SK-N-SH (cell line): Measurements from ENCODE around the gene TSPAN32.

Experiments
- CTCF ChIP-seq: fragments of 200-600 bp; sonication (generic); IDR thresholded peaks from 2 replicates; pipeline ENCODE4 v1.6.1; 2017; ENCODE audit warnings: antibody characterized with exemption, mild to moderate bottlenecking, moderate library complexity
- POLR2AphosphoS5 ChIP-seq: IDR thresholded peaks from 2 replicates; pipeline ENCODE4 v1.6.1; 2012; ENCODE audit warnings: low read depth, low read length
- TAF1 ChIP-seq: IDR thresholded peaks from 2 replicates; pipeline ENCODE4 v1.6.1; 2012; ENCODE audit warnings: low read depth, mild to moderate bottlenecking, low read length, moderate library complexity, borderline replicate concordance
- TF ChIP-seq, protein P1 (sequence below): IDR thresholded peaks from 2 replicates; pipeline ENCODE4 v1.4.0; 2012; ENCODE audit warnings: low read depth, borderline replicate concordance

GRCh38 chr11:2357246-2357645, 55.4 kb downstream of the TSPAN32 start:
- TF ChIP-seq CTCF (no peak), TAF1 (no peak), POLR2AphosphoS5 (no peak)
- TF ChIP-seq, protein P1, sequence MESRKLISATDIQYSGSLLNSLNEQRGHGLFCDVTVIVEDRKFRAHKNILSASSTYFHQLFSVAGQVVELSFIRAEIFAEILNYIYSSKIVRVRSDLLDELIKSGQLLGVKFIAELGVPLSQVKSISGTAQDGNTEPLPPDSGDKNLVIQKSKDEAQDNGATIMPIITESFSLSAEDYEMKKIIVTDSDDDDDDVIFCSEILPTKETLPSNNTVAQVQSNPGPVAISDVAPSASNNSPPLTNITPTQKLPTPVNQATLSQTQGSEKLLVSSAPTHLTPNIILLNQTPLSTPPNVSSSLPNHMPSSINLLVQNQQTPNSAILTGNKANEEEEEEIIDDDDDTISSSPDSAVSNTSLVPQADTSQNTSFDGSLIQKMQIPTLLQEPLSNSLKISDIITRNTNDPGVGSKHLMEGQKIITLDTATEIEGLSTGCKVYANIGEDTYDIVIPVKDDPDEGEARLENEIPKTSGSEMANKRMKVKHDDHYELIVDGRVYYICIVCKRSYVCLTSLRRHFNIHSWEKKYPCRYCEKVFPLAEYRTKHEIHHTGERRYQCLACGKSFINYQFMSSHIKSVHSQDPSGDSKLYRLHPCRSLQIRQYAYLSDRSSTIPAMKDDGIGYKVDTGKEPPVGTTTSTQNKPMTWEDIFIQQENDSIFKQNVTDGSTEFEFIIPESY, result no peak
